B cell (primary cell): ENCODE measurements around the gene MLLT10. TPM values are rescaled to one million over a fixed set of nuclear protein-coding genes. Genes with fewer than 3 reads are reported as not detected.
A peak's percentile ranks its signal among the peaks of the same experiment; 100 is the strongest.

Source experiments
- ATAC-seq: fragments of 200-7000 bp; cut with Tn5 transposase; one replicate; pipeline ENCODE4 v1.10.0; 2021; ENCODE audit warnings: low read depth, mild to moderate bottlenecking, moderate number of reproducible peaks, moderate library complexity
- CTCF ChIA-PET: fragments of 350-600 bp; sonication (Branson Sonifier 250); formaldehyde crosslinking; loops from one replicate; lab custom pipeline; 2021; ENCODE audit warnings: antibody characterized with exemption, inconsistent platforms; lab: Charles Lee
- POLR2A ChIA-PET: fragments of 350-600 bp; sonication (Branson Sonifier 250); formaldehyde crosslinking; loops from one replicate; lab custom pipeline; 2021; ENCODE audit warnings: antibody characterized with exemption; lab: Charles Lee
- DNase-seq: peaks from one replicate; pipeline ENCODE4 v3.0.0; 2013
- H2AFZ ChIP-seq: 2 replicates; pipeline ENCODE4 v1.6.1; 2012; ENCODE audit warnings: mild to moderate bottlenecking, low read depth, low read length; ENCODE audit not compliant: insufficient read depth, poor library complexity, severe bottlenecking
- H3K27ac ChIP-seq, 2 donors: 1 replicate in 1 of 2; 2 replicates in 1 of 2; pipeline ENCODE4 v1.5.1; 2012 to 2013; ENCODE audit warnings: low read length in 2 of 2, mild to moderate bottlenecking in 2 of 2, moderate library complexity in 1 of 2
- H3K27me3 ChIP-seq, 4 experiments: fragments of 200-600 bp in 1 of 4; sonication (generic) in 1 of 4; replicated peaks in 1 of 4; 1 replicate in 2 of 4; 2 replicates in 2 of 4; pipeline versions ENCODE4 v1.6.1 to v1.7.0; 2013 to 2016; ENCODE audit warnings: low read length in 3 of 4, mild to moderate bottlenecking in 2 of 4, mixed read lengths in 1 of 4, moderate library complexity in 1 of 4; ENCODE audit not compliant: insufficient read depth in 4 of 4, control insufficient read depth in 3 of 4; ENCODE audit errors: control extremely low read depth in 1 of 4
- H3K36me3 ChIP-seq, 2 experiments: replicated peaks in 1 of 2; 1 replicate in 1 of 2; 2 replicates in 1 of 2; pipeline versions ENCODE4 v1.6.1 to v1.7.1; 2013; ENCODE audit warnings: low read length in 1 of 2; ENCODE audit not compliant: insufficient read depth in 2 of 2, control insufficient read depth in 1 of 2; ENCODE audit errors: control extremely low read depth in 1 of 2, extremely low read depth in 1 of 2
- H3K4me1 ChIP-seq, 2 donors: fragments of 200-600 bp in 1 of 2; sonication (generic) in 1 of 2; 1 replicate in 1 of 2; 2 replicates in 1 of 2; pipeline versions ENCODE4 v1.5.1 to v1.6.1; 2013 to 2017; ENCODE audit warnings: low read length in 2 of 2; ENCODE audit not compliant: control insufficient read depth in 2 of 2, insufficient read depth in 2 of 2
- H3K4me2 ChIP-seq: replicated peaks from 2 replicates; pipeline ENCODE3; 2012; ENCODE audit warnings: mild to moderate bottlenecking, low read depth, low read length; ENCODE audit not compliant: poor library complexity, severe bottlenecking
- H3K4me3 ChIP-seq, 5 experiments: fragments of 200-600 bp in 1 of 5; sonication (generic) in 1 of 5; 1 replicate in 3 of 5; 2 replicates in 2 of 5; pipeline versions ENCODE4 v1.5.1 to v1.7.0; 2011 to 2016; ENCODE audit warnings: low read length in 4 of 5, mild to moderate bottlenecking in 4 of 5, low read depth in 2 of 5, control low read depth in 1 of 5, moderate library complexity in 1 of 5; ENCODE audit not compliant: insufficient read depth in 1 of 5; ENCODE audit errors: control extremely low read depth in 1 of 5, extremely low read depth in 1 of 5
- H3K79me2 ChIP-seq: fragments of 200-600 bp; sonication (generic); one replicate; pipeline ENCODE4 v1.6.0; 2016; ENCODE audit warnings: low read length; ENCODE audit not compliant: control insufficient read depth, insufficient read depth
- H3K9ac ChIP-seq: fragments of 200-600 bp; sonication (generic); 2 replicates; pipeline ENCODE4 v1.6.1; 2017; ENCODE audit warnings: mild to moderate bottlenecking, low read length, moderate library complexity
- H3K9me3 ChIP-seq, 3 donors: one replicate each; pipeline versions ENCODE4 v1.6.1 to v1.7.1; 2013; ENCODE audit warnings: low read length in 2 of 3; ENCODE audit not compliant: control insufficient read depth in 2 of 3, insufficient read depth in 1 of 3; ENCODE audit errors: control extremely low read depth in 1 of 3
- H4K20me1 ChIP-seq: 2 replicates; pipeline ENCODE4 v1.6.0; 2012; ENCODE audit warnings: mild to moderate bottlenecking, low read length; ENCODE audit not compliant: insufficient read depth, control insufficient read depth, poor library complexity, severe bottlenecking
- H3K27ac Mint-ChIP-seq: one replicate; pipeline ENCODE4 v1.8.0; 2021; ENCODE audit warnings: mixed read lengths
- H3K27me3 Mint-ChIP-seq: one replicate; pipeline ENCODE4 v1.8.0; 2021; ENCODE audit warnings: mixed read lengths
- H3K4me1 Mint-ChIP-seq: one replicate; pipeline ENCODE4 v1.8.0; 2021; ENCODE audit warnings: mixed read lengths
- H3K4me3 Mint-ChIP-seq: one replicate; pipeline ENCODE4 v1.8.0; 2021; ENCODE audit warnings: mixed read lengths
- H3K9me3 Mint-ChIP-seq: one replicate; pipeline ENCODE4 v1.8.0; 2022; ENCODE audit warnings: mixed read lengths; ENCODE audit not compliant: insufficient read depth
- EZH2 ChIP-seq: IDR thresholded peaks from 2 replicates; pipeline ENCODE4 v1.6.1; 2012; ENCODE audit warnings: borderline replicate concordance, low read depth, mild to moderate bottlenecking, moderate library complexity, low read length; ENCODE audit not compliant: insufficient read depth, poor library complexity, severe bottlenecking
- WGBS: methylation state at CpG from one replicate; pipeline ENCODE4 v1.1.5; 2013; ENCODE audit warnings: missing lambda C conversion rate; ENCODE audit not compliant: insufficient coverage; 5-methylcytosine and 5-hydroxymethylcytosine counted together
- intact Hi-C: fragments of 100-400 bp; cut with micrococcal nuclease; formaldehyde crosslinking; loops from one replicate; pipeline ENCODE4 v1.10.0; 2022
- polyA plus RNA-seq: library from polyadenylated mRNA; depleted of rRNA; stranded (reverse); fragments of >200 nt; gene quantifications from 2 replicates; pipeline ENCODE4 v1.2.3, GENCODE V29; 2012
- total RNA-seq, 2 donors: library from RNA; stranded (reverse); fragments of 120-200 nt in 1 of 2; gene quantifications; 1 replicate in 1 of 2; 2 replicates in 1 of 2; pipeline versions ENCODE4 v1.2.3 to v1.2.4, GENCODE V29; 2013 to 2022
- TF ChIP-seq, protein P1 (sequence below): fragments of 200-600 bp; IDR thresholded peaks from one replicate; pipeline ENCODE4 v1.8.0; 2022; ENCODE audit warnings: antibody characterized with exemption, mild to moderate bottlenecking

Gene MLLT10
- total and polyA plus RNA-seq, 2 donors (not counting 1 experiment from before 2014, with no cell fraction given), result 21.7 to 70.5 TPM

DNA sequence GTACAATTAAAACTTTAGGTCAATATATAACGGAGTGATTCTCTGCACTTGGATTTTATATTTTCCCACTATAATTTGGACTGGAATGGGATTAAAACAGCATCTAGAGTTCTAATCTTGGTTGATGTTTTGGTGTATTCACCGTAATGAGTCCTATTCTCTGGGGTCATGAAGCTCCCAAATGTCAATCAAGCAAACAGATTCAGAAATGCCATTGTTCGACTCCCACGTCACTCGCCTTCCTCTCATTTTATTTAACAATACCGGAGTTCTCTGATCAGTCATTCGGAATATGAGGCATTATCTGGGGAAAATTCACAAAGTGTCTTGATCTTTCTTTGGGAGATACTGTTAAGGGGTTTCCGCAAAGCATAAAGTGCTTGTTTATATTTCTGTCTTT is 35.0 kb upstream of the MLLT10 start:
- ATAC-seq (no peak), DNase-seq (no peak)
- peaks cover 58% of the 10 kb centered on the region for H3K27me3 Mint-ChIP-seq
- no peak overlapping the region for H3K4me2 ChIP-seq
- ChIA-PET CTCF (no interaction called here), POLR2A (no interaction called here)
- H3K4me3 ChIP-seq, result no peak overlapping the region
- no peaks in the 10 kb centered on the region for H3K79me2 ChIP-seq
- H3K4me3 Mint-ChIP-seq, result peak overlapping the region; percentile 47
- H3K9me3 ChIP-seq, result peaks cover 0 to 16% (median 0%) of the 10 kb centered on the region in 3 donors
- H2AFZ ChIP-seq, result no peak overlapping the region
- peaks cover 43 to 47% of the 10 kb centered on the region in 2 donors for H3K4me1 ChIP-seq
- peaks cover 35% of the 10 kb centered on the region for H3K4me1 Mint-ChIP-seq
- no peak overlapping the region for H3K27ac ChIP-seq
- intact Hi-C loops, result loop anchor here (10.0 kb wide), 2 partner anchors 726 to 756 kb away; no protein-coding TSS in a partner anchor
- H3K36me3 ChIP-seq, result no peaks in the 10 kb centered on the region
- H3K9me3 Mint-ChIP-seq, result no peaks in the 10 kb centered on the region
- H4K20me1 ChIP-seq, result no peaks in the 10 kb centered on the region
- H3K27ac Mint-ChIP-seq, result no peak overlapping the region
- 93% methylated on average over 3 of the region's 8 CpGs for WGBS
- H3K9ac ChIP-seq, result no peak overlapping the region
- TF ChIP-seq, protein P1, sequence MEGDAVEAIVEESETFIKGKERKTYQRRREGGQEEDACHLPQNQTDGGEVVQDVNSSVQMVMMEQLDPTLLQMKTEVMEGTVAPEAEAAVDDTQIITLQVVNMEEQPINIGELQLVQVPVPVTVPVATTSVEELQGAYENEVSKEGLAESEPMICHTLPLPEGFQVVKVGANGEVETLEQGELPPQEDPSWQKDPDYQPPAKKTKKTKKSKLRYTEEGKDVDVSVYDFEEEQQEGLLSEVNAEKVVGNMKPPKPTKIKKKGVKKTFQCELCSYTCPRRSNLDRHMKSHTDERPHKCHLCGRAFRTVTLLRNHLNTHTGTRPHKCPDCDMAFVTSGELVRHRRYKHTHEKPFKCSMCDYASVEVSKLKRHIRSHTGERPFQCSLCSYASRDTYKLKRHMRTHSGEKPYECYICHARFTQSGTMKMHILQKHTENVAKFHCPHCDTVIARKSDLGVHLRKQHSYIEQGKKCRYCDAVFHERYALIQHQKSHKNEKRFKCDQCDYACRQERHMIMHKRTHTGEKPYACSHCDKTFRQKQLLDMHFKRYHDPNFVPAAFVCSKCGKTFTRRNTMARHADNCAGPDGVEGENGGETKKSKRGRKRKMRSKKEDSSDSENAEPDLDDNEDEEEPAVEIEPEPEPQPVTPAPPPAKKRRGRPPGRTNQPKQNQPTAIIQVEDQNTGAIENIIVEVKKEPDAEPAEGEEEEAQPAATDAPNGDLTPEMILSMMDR, result no peak
- no peak for TF ChIP-seq EZH2
- H3K27me3 ChIP-seq, result peaks cover 2 to 66% (median 49%) of the 10 kb centered on the region in 4 experiments

DNA sequence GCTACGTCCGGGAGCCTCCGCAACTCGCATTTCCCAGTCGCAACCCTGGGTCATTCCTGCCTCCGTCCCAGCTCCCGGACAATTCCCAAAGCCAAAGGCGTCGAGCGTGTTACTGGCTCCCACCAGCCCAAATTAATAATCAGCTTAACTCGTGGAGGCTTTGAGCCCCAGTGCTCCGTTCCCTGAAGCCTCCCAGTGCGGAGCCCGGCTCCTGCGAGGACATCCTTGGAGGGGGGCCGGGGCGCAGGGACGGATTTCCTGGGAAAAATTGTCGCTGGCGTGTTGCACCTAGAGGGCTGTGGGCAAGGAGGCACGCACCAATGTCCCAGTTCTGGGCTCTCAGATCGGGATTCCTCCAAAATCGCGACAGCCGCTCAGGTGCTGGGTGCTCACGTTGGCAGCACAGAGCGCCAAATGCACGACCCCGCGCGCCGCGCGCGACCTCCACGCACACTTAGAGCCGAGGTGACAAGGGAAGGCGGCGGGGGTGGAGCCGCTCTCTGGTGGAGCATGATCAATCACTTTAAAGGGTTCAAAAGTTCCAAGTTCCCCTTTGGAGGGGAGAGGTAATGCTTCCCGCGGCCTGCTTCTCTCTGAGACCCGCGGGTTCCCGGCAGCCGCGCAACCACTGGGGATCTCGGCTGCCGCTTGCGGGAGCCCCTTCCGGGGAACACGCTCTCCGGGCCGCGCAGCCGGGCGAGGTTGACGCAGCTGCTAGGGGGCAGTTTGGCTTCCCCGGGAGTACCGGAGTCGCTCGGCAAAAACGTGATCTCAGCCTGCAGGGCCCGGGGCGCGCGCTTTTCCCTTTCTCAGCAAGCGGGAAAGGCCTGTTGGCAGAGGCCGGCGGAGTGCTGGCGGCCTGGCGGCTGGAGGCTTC is 34.1 kb upstream of the MLLT10 start:
- Mint-ChIP-seq H3K9me3 (no peaks in the 10 kb centered on the region), H3K27ac (no peak overlapping the region), H3K4me3 (peak overlapping the region; percentile 47), H3K4me1 (peaks cover 30% of the 10 kb centered on the region), H3K27me3 (peaks cover 54% of the 10 kb centered on the region)
- peak; percentile 58 for DNase-seq
- peak overlapping the region; percentile 39 for H3K9ac ChIP-seq
- H3K79me2 ChIP-seq, result no peaks in the 10 kb centered on the region
- no peaks in the 10 kb centered on the region for H3K36me3 ChIP-seq
- no peak for TF ChIP-seq EZH2
- TF ChIP-seq, protein P1, result no peak
- no peak for ATAC-seq
- H3K4me1 ChIP-seq, result peaks cover 34 to 37% of the 10 kb centered on the region in 2 donors
- intact Hi-C loops, result loop anchor here (10.0 kb wide), 2 partner anchors 725 to 755 kb away; no protein-coding TSS in a partner anchor
- peak overlapping the region; percentile 71 for H3K4me2 ChIP-seq
- POLR2A ChIA-PET, result no interaction called here
- 25% methylated on average over 72 of the region's 72 CpGs for WGBS
- H3K27ac ChIP-seq, result no peak overlapping the region
- H3K4me3 ChIP-seq, result peak overlapping the region in 3 of 5 experiments; percentile 8 to 30 (median 16)
- CTCF ChIA-PET, result interaction anchor here (1.1 kb wide), 1 partner anchor 20 kb away, joined by 3 read pairs; no protein-coding TSS in a partner anchor
- no peaks in the 10 kb centered on the region for H4K20me1 ChIP-seq
- H3K27me3 ChIP-seq, result peaks cover 2 to 57% (median 40%) of the 10 kb centered on the region in 4 experiments
- H2AFZ ChIP-seq, result peak overlapping the region; percentile 54
- H3K9me3 ChIP-seq, result peaks cover 0 to 16% (median 0%) of the 10 kb centered on the region in 3 donors
